Mesendoderm (in vitro differentiated cells): ENCODE results near the gene OLFML2A.
"Not testable (repeated sequence)": the region's sequence is repeated elsewhere in the genome, so short reads cannot be mapped to it uniquely, and the experiment has no call there.

Experiments used
- DNase-seq: peaks from one replicate; pipeline ENCODE4 v3.0.0; 2013
- H2AK5ac ChIP-seq: 2 replicates; pipeline ENCODE4 v1.6.1; 2013; ENCODE audit warnings: low read length, inconsistent platforms
- H2BK120ac ChIP-seq: 2 replicates; pipeline ENCODE4 v1.6.1; 2013; ENCODE audit warnings: low read depth, mild to moderate bottlenecking, low read length, moderate library complexity, mixed read lengths
- H2BK15ac ChIP-seq: replicated peaks from 2 replicates; pipeline ENCODE4 v1.6.1; 2013; ENCODE audit warnings: low read depth, mild to moderate bottlenecking, moderate library complexity
- H2BK5ac ChIP-seq: 2 replicates; pipeline ENCODE4 v1.6.1; 2013; ENCODE audit warnings: low read length, inconsistent platforms
- H3K18ac ChIP-seq: 2 replicates; pipeline ENCODE4 v1.6.1; 2013; ENCODE audit warnings: mild to moderate bottlenecking, low read length, mixed read lengths
- H3K23ac ChIP-seq: one replicate; pipeline ENCODE4 v1.6.1; 2013; ENCODE audit warnings: low read length
- H3K27ac ChIP-seq: 2 replicates; pipeline ENCODE4 v1.5.1; 2013; ENCODE audit warnings: low read depth, mild to moderate bottlenecking, inconsistent platforms, low read length, moderate library complexity
- H3K27me3 ChIP-seq: 2 replicates; pipeline ENCODE4 v1.6.1; 2013; ENCODE audit warnings: low read length, control low read depth, mild to moderate bottlenecking, inconsistent platforms; ENCODE audit not compliant: insufficient read depth, poor library complexity
- H3K36me3 ChIP-seq: 2 replicates; pipeline ENCODE4 v1.6.1; 2013; ENCODE audit warnings: low read length, inconsistent platforms; ENCODE audit not compliant: control insufficient read depth, insufficient read depth
- H3K4ac ChIP-seq: one replicate; pipeline ENCODE4 v1.6.1; 2013; ENCODE audit warnings: low read depth, mild to moderate bottlenecking, low read length, moderate library complexity
- H3K4me1 ChIP-seq: 2 replicates; pipeline ENCODE4 v1.6.1; 2013; ENCODE audit warnings: low read depth, low read length, inconsistent platforms; ENCODE audit not compliant: control insufficient read depth
- H3K4me2 ChIP-seq: 2 replicates; pipeline ENCODE4 v1.6.1; 2013; ENCODE audit warnings: low read length
- H3K4me3 ChIP-seq: 2 replicates; pipeline ENCODE4 v1.5.1; 2013; ENCODE audit warnings: mild to moderate bottlenecking, low read length
- H3K56ac ChIP-seq: one replicate; pipeline ENCODE4 v1.6.1; 2013; ENCODE audit warnings: low read length
- H3K79me1 ChIP-seq: 2 replicates; pipeline ENCODE4 v1.6.1; 2013; ENCODE audit warnings: low read length, inconsistent platforms
- H3K79me2 ChIP-seq: 2 replicates; pipeline ENCODE4 v1.6.1; 2013; ENCODE audit warnings: mild to moderate bottlenecking, low read length; ENCODE audit not compliant: control insufficient read depth, insufficient read depth
- H3K9ac ChIP-seq: 2 replicates; pipeline ENCODE4 v1.6.1; 2013; ENCODE audit warnings: low read length, inconsistent platforms
- H4K5ac ChIP-seq: one replicate; pipeline ENCODE4 v1.6.1; 2013; ENCODE audit warnings: low read length
- H4K8ac ChIP-seq: one replicate; pipeline ENCODE4 v1.6.1; 2013; ENCODE audit warnings: low read depth, mild to moderate bottlenecking, control low read depth, low read length, moderate library complexity
- WGBS: extraction: QIAGEN DNeasy Blood & Tissue Kit; methylation state at CpG from one replicate; pipeline ENCODE4 v1.1.7; 2013; ENCODE audit warnings: low lambda C conversion rate, missing lambda C conversion rate; ENCODE audit not compliant: insufficient coverage; ENCODE audit errors: extremely low coverage; 5-methylcytosine and 5-hydroxymethylcytosine counted together

The OLFML2A gene

GRCh38 chr9:124770359-124771020, 6.4 kb upstream of the OLFML2A start:
- WGBS = no CpG with 5 or more reads among the region's 43 CpGs

GRCh38 chr9:124771021-124771866, 5.7 kb upstream of the OLFML2A start, which contains the start of gene NR6A1:
NR6A1 (minus strand) TSS chr9:124771311.
- H4K5ac ChIP-seq = no peak within 1 kb of the TSS
- H3K18ac ChIP-seq = peak within 1 kb of the TSS; percentile 57
- H3K4me1 ChIP-seq = peaks cover 3% of the 10 kb centered on the region
- H3K4me2 ChIP-seq = peak within 1 kb of the TSS; percentile 91
- no peak within 1 kb of the TSS for H2AK5ac ChIP-seq
- H3K79me1 ChIP-seq = peaks cover 2% of the 10 kb centered on the region
- no peaks in the 10 kb centered on the region for H3K27me3 ChIP-seq
- no peak within 1 kb of the TSS for H3K23ac ChIP-seq
- H4K8ac ChIP-seq = no peak within 1 kb of the TSS
- no peaks in the 10 kb centered on the region for H3K36me3 ChIP-seq
- H2BK5ac ChIP-seq = peak within 1 kb of the TSS; percentile 80
- DNase-seq = peak; percentile 99
- peak within 1 kb of the TSS; percentile 90 for H3K9ac ChIP-seq
- no CpG with 5 or more reads among the region's 82 CpGs for WGBS
- peak within 1 kb of the TSS; percentile 72 for H3K27ac ChIP-seq
- H3K4ac ChIP-seq = peak within 1 kb of the TSS; percentile 95
- H3K56ac ChIP-seq = peak within 1 kb of the TSS; percentile 94
- no peak within 1 kb of the TSS for H2BK15ac ChIP-seq
- peaks cover 17% of the 10 kb centered on the region for H3K79me2 ChIP-seq
- H2BK120ac ChIP-seq = peak within 1 kb of the TSS; percentile 32
- peak within 1 kb of the TSS; percentile 81 for H3K4me3 ChIP-seq

More at GRCh38 chr9:124770359-124771020, 6.4 kb upstream of the OLFML2A start:
- peak overlapping the region; percentile 90 for H3K9ac ChIP-seq
- peak overlapping the region; percentile 95 for H3K4ac ChIP-seq
- peak overlapping the region; percentile 57 for H3K18ac ChIP-seq
- no peak overlapping the region for H2BK15ac ChIP-seq
- peaks cover 3% of the 10 kb centered on the region for H3K4me1 ChIP-seq
- DNase-seq = no peak
- H3K79me2 ChIP-seq = peaks cover 17% of the 10 kb centered on the region
- H2BK120ac ChIP-seq = peak overlapping the region; percentile 32
- no peak overlapping the region for H3K23ac ChIP-seq
- no peak overlapping the region for H4K5ac ChIP-seq
- peak overlapping the region; percentile 72 for H3K27ac ChIP-seq
- H3K4me2 ChIP-seq = peak overlapping the region; percentile 91
- H3K56ac ChIP-seq = peak overlapping the region; percentile 94
- no peak overlapping the region for H4K8ac ChIP-seq
- H3K4me3 ChIP-seq = peak overlapping the region; percentile 81
- no peak overlapping the region for H2AK5ac ChIP-seq
- peak overlapping the region; percentile 80 for H2BK5ac ChIP-seq
- H3K79me1 ChIP-seq = peaks cover 2% of the 10 kb centered on the region
- H3K36me3 ChIP-seq = no peaks in the 10 kb centered on the region
- H3K27me3 ChIP-seq = no peaks in the 10 kb centered on the region

- H2BK5ac ChIP-seq = no peak overlapping the region
- H4K8ac ChIP-seq = no peak overlapping the region
- H3K4ac ChIP-seq = no peak overlapping the region
- H3K4me1 ChIP-seq = peaks cover 3% of the 10 kb centered on the region
- H3K4me2 ChIP-seq = peak overlapping the region; percentile 82
- peak overlapping the region; percentile 28 for H3K9ac ChIP-seq
- no peak overlapping the region for H4K5ac ChIP-seq
- H3K23ac ChIP-seq = no peak overlapping the region
- H2BK15ac ChIP-seq = no peak overlapping the region
- H3K27ac ChIP-seq = no peak overlapping the region
- peak; percentile 91 for DNase-seq
- H3K79me1 ChIP-seq = peaks cover 1% of the 10 kb centered on the region
- H3K18ac ChIP-seq = no peak overlapping the region
- H3K79me2 ChIP-seq = peaks cover 13% of the 10 kb centered on the region
- no CpG with 5 or more reads among the region's 39 CpGs for WGBS
- H2AK5ac ChIP-seq = no peak overlapping the region
- H3K56ac ChIP-seq = peak overlapping the region; percentile 76
- H3K36me3 ChIP-seq = no peaks in the 10 kb centered on the region
- H3K27me3 ChIP-seq = no peaks in the 10 kb centered on the region
- H3K4me3 ChIP-seq = peak overlapping the region; percentile 46
- no peak overlapping the region for H2BK120ac ChIP-seq
Observed at GRCh38 chr9:124771867-124772679, 4.9 kb upstream of the OLFML2A start.

GRCh38 chr9:124772877-124773276, 4.1 kb upstream of the OLFML2A start:
- not testable (repeated sequence) for H3K79me1 ChIP-seq, H2BK120ac ChIP-seq, H3K23ac ChIP-seq, H3K27me3 ChIP-seq, H3K56ac ChIP-seq, H2BK5ac ChIP-seq, H4K8ac ChIP-seq, H3K79me2 ChIP-seq, H2BK15ac ChIP-seq, H3K4me1 ChIP-seq, H3K4ac ChIP-seq, DNase-seq, H2AK5ac ChIP-seq, H3K4me3 ChIP-seq, H3K18ac ChIP-seq, H3K9ac ChIP-seq, H3K27ac ChIP-seq, H3K36me3 ChIP-seq, H4K5ac ChIP-seq, H3K4me2 ChIP-seq
- WGBS = no CpG with 5 or more reads among the region's 15 CpGs

- Histone ChIP-seq H2BK15ac (no peak overlapping the region), H3K4me1 (peaks cover 2% of the 10 kb centered on the region), H3K27ac (no peak overlapping the region), H3K36me3 (no peaks in the 10 kb centered on the region), H4K5ac (no peak overlapping the region), H2BK120ac (no peak overlapping the region), H2BK5ac (no peak overlapping the region), H3K23ac (no peak overlapping the region), H3K27me3 (no peaks in the 10 kb centered on the region), H2AK5ac (no peak overlapping the region), H3K9ac (no peak overlapping the region), H3K79me1 (no peaks in the 10 kb centered on the region), H3K18ac (no peak overlapping the region), H3K79me2 (peaks cover 6% of the 10 kb centered on the region), H4K8ac (no peak overlapping the region), H3K4me3 (no peak overlapping the region), H3K4ac (no peak overlapping the region), H3K4me2 (no peak overlapping the region), H3K56ac (no peak overlapping the region)
- no peak for DNase-seq
- WGBS = no CpG with 5 or more reads among the region's 1 CpG
Observed at GRCh38 chr9:124773473-124774128, 3.3 kb upstream of the OLFML2A start.
